K562 (cell line): Measurements from ENCODE around the gene HSPB1. TPM values are rescaled to one million over a fixed set of nuclear protein-coding genes. Genes with fewer than 3 reads are reported as not detected.

Experiments used
- CEBPB ChIP-seq: fragments of 450-650 bp; IDR thresholded peaks from 2 replicates; pipeline ENCODE4 v1.6.1; 2016; ENCODE audit warnings: missing genetic modification characterization, missing compliant biosample characterization
- CHD7 ChIP-seq: fragments of 200-600 bp; sonication (generic); IDR thresholded peaks from one replicate; pipeline ENCODE4 v1.6.1; 2012; ENCODE audit warnings: mild to moderate bottlenecking, low read depth, low read length, inconsistent platforms
- PRPF4 ChIP-seq: fragments of 200-400 bp; formaldehyde crosslinking; IDR thresholded peaks from one replicate; pipeline ENCODE4 v1.6.1; 2017; ENCODE audit warnings: low read length, low read depth, mild to moderate bottlenecking; ENCODE audit not compliant: insufficient read depth, poor library complexity, severe bottlenecking
- SRSF9 ChIP-seq: fragments of 200-400 bp; formaldehyde crosslinking; IDR thresholded peaks from 2 replicates; pipeline ENCODE4 v1.6.1; 2017; ENCODE audit warnings: low read depth, low read length, borderline replicate concordance
- VEZF1 ChIP-seq: fragments of 200-800 bp; sonication (Bioruptor generic); IDR thresholded peaks from 2 replicates; pipeline ENCODE4 v1.6.1; 2017; ENCODE audit warnings: missing genetic modification characterization, missing compliant biosample characterization
- ZBTB43 ChIP-seq: sonication (generic); formaldehyde crosslinking; IDR thresholded peaks from 2 replicates; pipeline ENCODE4 v1.8.0; 2023; ENCODE audit warnings: mild to moderate bottlenecking, missing genetic modification reagents
- ZKSCAN3 ChIP-seq: fragments of 250-450 bp; sonication (Bioruptor Pico); IDR thresholded peaks from 2 replicates; pipeline ENCODE4 v1.4.0; 2020
- ZNF584 ChIP-seq: fragments of 200-800 bp; sonication (Bioruptor generic); IDR thresholded peaks from 2 replicates; pipeline ENCODE4 v1.6.1; 2016; ENCODE audit warnings: low read depth, mild to moderate bottlenecking, missing genetic modification characterization, missing compliant biosample characterization
- polyA plus RNA-seq, 8 experiments: library from polyadenylated mRNA; depleted of rRNA in 4 of 8; stranded (reverse) in 5 of 8; unstranded in 3 of 8; fragments of >200 nt; fragmentation: Nextera tagmentation in 2 of 8; fragmentation: Illumina TruSeq in 1 of 8; extraction: Ambion mirVana in 2 of 8; extraction: Trizol in 1 of 8; gene quantifications; 2 replicates each; pipeline versions ENCODE4 v1.2.1 to v1.2.3, GENCODE V29; 2011 to 2014; ENCODE audit warnings: inconsistent platforms in 1 of 8, missing spikeins in 1 of 8
- total RNA-seq, 7 experiments: library from RNA; depleted of rRNA in 6 of 7; stranded (reverse); fragments of >200 nt in 6 of 7; fragmentation: Illumina TruSeq in 2 of 7; extraction: Trizol in 2 of 7; gene quantifications; 2 replicates each; pipeline versions ENCODE4 v1.2.1 to v1.2.3, GENCODE V29; 2011 to 2021; ENCODE audit warnings: low replicate concordance in 1 of 7

HSPB1 gene
- total and polyA plus RNA-seq, 9 of the 15 experiments (the other 6 are each of a cell fraction or from before 2014, with no cell fraction given): 27.1 to 522 (median 138) TPM

GRCh38 chr7:76303202-76304147, 1.0 kb downstream of the HSPB1 start (continued):
- TF ChIP-seq CHD7: no peak
- no peak for TF ChIP-seq PRPF4
- TF ChIP-seq SRSF9: no peak
- TF ChIP-seq ZKSCAN3 (CRISPR knock-in tag): no peak
- TF ChIP-seq ZNF584 (CRISPR knock-in tag): 0 out of 2 replicates have a peak, but pooled peaks have one; percentile 60
- no peak for TF ChIP-seq CEBPB (tag)
- peak; percentile 75; the same call in 1 of the 2 replicates for TF ChIP-seq VEZF1
- no peak for TF ChIP-seq ZBTB43
